Measurements from ENCODE around the gene TAF4. TPM values are rescaled to one million over a fixed set of nuclear protein-coding genes. Genes with fewer than 3 reads are reported as not detected.

Gene TAF4
- total and polyA plus RNA-seq, 7 donors = 3.6 to 13.3 (median 8.9) TPM

GRCh38 chr20:62045529-62046285, 20.0 kb downstream of the TAF4 start:
- TF ChIP-seq POLR2AphosphoS5 (IDR thresholded peaks at IDR 0.05) (no peak), CTCF (IDR thresholded peaks at IDR 0.05) (no peak), POLR2A (IDR thresholded peaks at IDR 0.05) (no peak), EP300 (IDR thresholded peaks at IDR 0.05) (no peak)
- no peaks in the 10 kb centered on the region for H3K9me3 ChIP-seq
- H3K36me3 ChIP-seq = no peaks in the 10 kb centered on the region
- intact Hi-C loops (cut with DNase I) = no loop called here
- no peak for DNase-seq
- 84 to 92% methylated on average over 22 of the region's 22 CpGs for WGBS, 2 donors
- no peak overlapping the region for H3K27ac ChIP-seq
- peaks cover 0 to 3% (median under 1%) of the 10 kb centered on the region in 4 donors for H3K4me1 ChIP-seq
- no peak overlapping the region for H3K4me3 ChIP-seq
- no peaks in the 10 kb centered on the region for H3K27me3 ChIP-seq

GRCh38 chr20:62045118-62045517, 20.6 kb downstream of the TAF4 start:
- DNase-seq = no peak
- Histone ChIP-seq H3K27me3 (no peaks in the 10 kb centered on the region), H3K9me3 (no peaks in the 10 kb centered on the region), H3K4me3 (no peak overlapping the region), H3K27ac (no peak overlapping the region), H3K4me1 (no peaks in the 10 kb centered on the region), H3K36me3 (no peaks in the 10 kb centered on the region)
- intact Hi-C loops (cut with DNase I) = no loop called here
- 95 to 96% methylated on average over 20 of the region's 20 CpGs for WGBS, 2 donors
- TF ChIP-seq EP300 (IDR thresholded peaks at IDR 0.05) = no peak
- no peak for TF ChIP-seq POLR2AphosphoS5 (IDR thresholded peaks at IDR 0.05)
- no peak for TF ChIP-seq POLR2A (IDR thresholded peaks at IDR 0.05)
- TF ChIP-seq CTCF (IDR thresholded peaks at IDR 0.05) = no peak

- Histone ChIP-seq H3K27ac (no peak overlapping the region), H3K4me1 (no peaks in the 10 kb centered on the region), H3K9me3 (no peaks in the 10 kb centered on the region), H3K36me3 (no peaks in the 10 kb centered on the region), H3K27me3 (no peaks in the 10 kb centered on the region), H3K4me3 (no peak overlapping the region)
- WGBS, 2 donors = 61 to 68% methylated on average over 6 of the region's 6 CpGs
- DNase-seq = no peak
- intact Hi-C loops (cut with DNase I) = no loop called here
- TF ChIP-seq POLR2A (IDR thresholded peaks at IDR 0.05) (no peak), EP300 (IDR thresholded peaks at IDR 0.05) (no peak), CTCF (IDR thresholded peaks at IDR 0.05) (no peak), POLR2AphosphoS5 (IDR thresholded peaks at IDR 0.05) (no peak)
Measured at GRCh38 chr20:62044631-62045030, 21.1 kb downstream of the TAF4 start.

- intact Hi-C loops (cut with DNase I) = no loop called here
- no peaks in the 10 kb centered on the region for H3K9me3 ChIP-seq
- no peak overlapping the region for H3K27ac ChIP-seq
- H3K27me3 ChIP-seq = no peaks in the 10 kb centered on the region
- WGBS, 2 donors = 84 to 89% methylated on average over 17 of the region's 17 CpGs
- TF ChIP-seq CTCF (IDR thresholded peaks at IDR 0.05) (no peak), POLR2AphosphoS5 (IDR thresholded peaks at IDR 0.05) (no peak), POLR2A (IDR thresholded peaks at IDR 0.05) (no peak), EP300 (IDR thresholded peaks at IDR 0.05) (no peak)
- no peak for DNase-seq
- H3K36me3 ChIP-seq = no peaks in the 10 kb centered on the region
- H3K4me3 ChIP-seq = no peak overlapping the region
- no peaks in the 10 kb centered on the region for H3K4me1 ChIP-seq
Measured at GRCh38 chr20:62043131-62043914, 22.4 kb downstream of the TAF4 start.

All from sigmoid colon (tissue), 7 donors.